ENCODE data around the gene CASTOR2. TPM values are rescaled to one million over a fixed set of nuclear protein-coding genes. Genes with fewer than 3 reads are reported as not detected.

CASTOR2 gene
- total RNA-seq, 4 donors from 2014 or later = 14.0 to 27.6 (median 18.6) TPM

- H3K4me3 ChIP-seq = no peak overlapping the region
- no peaks in the 10 kb centered on the region for H3K27me3 ChIP-seq
- no peak for DNase-seq (ENCODE audit: low spot score in 2 of 2)
- no peaks in the 10 kb centered on the region for H3K4me1 ChIP-seq
- no peak overlapping the region for H3K27ac ChIP-seq
- H3K9me3 ChIP-seq = no peaks in the 10 kb centered on the region
- 93% methylated on average over 2 of the region's 2 CpGs for WGBS
- no peaks in the 10 kb centered on the region for H3K36me3 ChIP-seq
- TF ChIP-seq POLR2AphosphoS5 (IDR thresholded peaks at IDR 0.05) (no peak), POLR2A (IDR thresholded peaks at IDR 0.05) (no peak), EP300 (IDR thresholded peaks at IDR 0.05) (no peak)
Measured at GRCh38 chr7:75010036-75010435, 45.5 kb downstream of the CASTOR2 start.

- peaks cover 32% of the 10 kb centered on the region for H3K36me3 ChIP-seq
- TF ChIP-seq POLR2AphosphoS5 (IDR thresholded peaks at IDR 0.05) (no peak), CTCF (IDR thresholded peaks at IDR 0.05) (no peak), POLR2A (IDR thresholded peaks at IDR 0.05) (no peak), EP300 (IDR thresholded peaks at IDR 0.05) (no peak)
- WGBS = 98% methylated on average over 16 of the region's 18 CpGs
Measured at GRCh38 chr7:75017832-75018231, 53.3 kb downstream of the CASTOR2 start.

DNA sequence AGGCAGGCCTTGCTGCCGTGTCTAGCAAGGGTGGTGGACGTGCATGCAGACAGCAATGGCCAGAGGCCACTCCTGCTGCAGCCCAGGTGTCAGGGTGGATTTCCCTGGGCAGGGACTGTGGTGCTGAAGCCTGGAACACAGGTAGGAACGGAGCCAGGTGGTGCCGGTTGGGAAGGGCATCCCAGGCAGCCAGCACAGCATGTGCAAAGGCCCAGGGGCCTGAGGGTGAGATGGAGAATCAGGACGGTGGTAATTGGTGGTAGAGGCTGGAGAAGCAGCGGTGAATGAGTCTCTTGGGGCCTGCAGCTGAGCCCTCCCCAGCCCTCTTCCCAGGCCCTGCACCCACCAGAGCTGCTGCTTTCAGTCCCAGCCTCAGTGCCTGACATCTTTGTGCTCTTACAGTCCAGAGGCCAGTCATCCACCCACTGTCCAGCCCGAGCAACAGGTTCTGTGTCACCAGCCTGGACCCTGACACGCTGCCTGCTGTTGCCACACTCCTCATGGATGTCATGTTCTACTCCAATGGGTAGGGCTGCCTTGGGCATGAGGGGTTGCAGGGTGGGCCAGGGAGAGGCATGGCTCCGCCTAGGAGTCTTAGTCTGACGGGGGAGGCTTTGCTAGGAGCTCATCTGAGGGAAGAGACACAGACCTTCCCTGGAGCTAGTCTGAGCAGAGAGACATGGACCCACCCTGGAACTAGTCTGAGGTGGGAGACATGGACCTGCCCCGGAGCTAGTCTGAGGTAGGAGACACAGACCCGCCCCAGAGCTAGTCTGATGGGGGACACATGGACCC lies 54.3 kb downstream of the CASTOR2 start:
- DNase-seq (ENCODE audit: low spot score in 2 of 2) = no peak
- TF ChIP-seq CTCF (IDR thresholded peaks at IDR 0.05) = no peak
- TF ChIP-seq EP300 (IDR thresholded peaks at IDR 0.05) = no peak
- no peak for TF ChIP-seq POLR2A (IDR thresholded peaks at IDR 0.05)
- TF ChIP-seq POLR2AphosphoS5 (IDR thresholded peaks at IDR 0.05) = no peak
- H3K9me3 ChIP-seq = no peaks in the 10 kb centered on the region
- 93% methylated on average over 12 of the region's 12 CpGs for WGBS
- H3K4me1 ChIP-seq = no peaks in the 10 kb centered on the region
- no peaks in the 10 kb centered on the region for H3K27me3 ChIP-seq
- peaks cover 32% of the 10 kb centered on the region for H3K36me3 ChIP-seq
- no peak overlapping the region for H3K27ac ChIP-seq
- no peak overlapping the region for H3K4me3 ChIP-seq

More at GRCh38 chr7:75017832-75018231, 53.3 kb downstream of the CASTOR2 start:
- no peak for DNase-seq (ENCODE audit: low spot score in 2 of 2)
- no peak overlapping the region for H3K27ac ChIP-seq
- no peaks in the 10 kb centered on the region for H3K27me3 ChIP-seq
- no peaks in the 10 kb centered on the region for H3K9me3 ChIP-seq
- no peaks in the 10 kb centered on the region for H3K4me1 ChIP-seq
- no peak overlapping the region for H3K4me3 ChIP-seq

- Histone ChIP-seq H3K4me3 (no peak overlapping the region), H3K36me3 (peaks cover 35% of the 10 kb centered on the region), H3K27me3 (no peaks in the 10 kb centered on the region), H3K9me3 (no peaks in the 10 kb centered on the region), H3K4me1 (no peaks in the 10 kb centered on the region), H3K27ac (no peak overlapping the region)
- TF ChIP-seq EP300 (IDR thresholded peaks at IDR 0.05) (no peak), CTCF (IDR thresholded peaks at IDR 0.05) (no peak), POLR2A (IDR thresholded peaks at IDR 0.05) (no peak), POLR2AphosphoS5 (IDR thresholded peaks at IDR 0.05) (no peak)
- no peak for DNase-seq (ENCODE audit: low spot score in 2 of 2)
- WGBS = 95% methylated on average over 14 of the region's 14 CpGs
Measured at GRCh38 chr7:75019800-75020199, 55.3 kb downstream of the CASTOR2 start.

DNA sequence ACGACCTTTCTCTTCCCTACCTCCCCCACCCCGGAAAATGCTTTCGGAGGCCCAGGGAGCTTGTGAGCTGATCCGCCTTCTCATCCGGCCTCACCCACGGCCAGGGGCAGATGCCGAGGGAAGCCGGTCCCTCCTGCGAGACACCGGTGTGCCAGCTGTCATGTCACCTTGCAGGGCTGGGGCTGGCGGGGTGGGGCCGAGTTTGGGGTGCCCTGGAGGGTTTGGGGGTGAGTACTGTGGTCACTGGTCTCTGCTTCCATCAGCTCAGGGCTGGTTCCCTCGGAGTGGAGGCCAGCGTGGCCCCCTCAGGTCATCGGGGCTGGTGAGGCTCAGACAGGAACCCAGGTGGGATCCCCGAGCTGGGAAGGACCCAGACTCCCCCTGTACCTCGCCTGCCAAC lies 60.4 kb downstream of the CASTOR2 start:
- DNase-seq (ENCODE audit: low spot score in 2 of 2) = no peak
- no peaks in the 10 kb centered on the region for H3K9me3 ChIP-seq
- H3K27me3 ChIP-seq = no peaks in the 10 kb centered on the region
- no peak overlapping the region for H3K4me3 ChIP-seq
- no peak for TF ChIP-seq EP300 (IDR thresholded peaks at IDR 0.05)
- TF ChIP-seq POLR2A (IDR thresholded peaks at IDR 0.05) = no peak
- H3K36me3 ChIP-seq = peaks cover 17% of the 10 kb centered on the region
- 40% methylated on average over 2 of the region's 17 CpGs for WGBS
- no peaks in the 10 kb centered on the region for H3K4me1 ChIP-seq
- no peak overlapping the region for H3K27ac ChIP-seq

- Histone ChIP-seq H3K4me1 (no peaks in the 10 kb centered on the region), H3K36me3 (peaks cover 8% of the 10 kb centered on the region), H3K27me3 (no peaks in the 10 kb centered on the region), H3K9me3 (no peaks in the 10 kb centered on the region), H3K4me3 (no peak overlapping the region), H3K27ac (no peak overlapping the region)
- TF ChIP-seq POLR2A (IDR thresholded peaks at IDR 0.05) (no peak), EP300 (IDR thresholded peaks at IDR 0.05) (no peak), POLR2AphosphoS5 (IDR thresholded peaks at IDR 0.05) (no peak), CTCF (IDR thresholded peaks at IDR 0.05) (no peak)
- 87% methylated on average over 9 of the region's 9 CpGs for WGBS
- no peak for DNase-seq (ENCODE audit: low spot score in 2 of 2)
Measured at GRCh38 chr7:75028299-75028698, 63.8 kb downstream of the CASTOR2 start.

Measured in suprapubic skin (tissue), 4 donors.